Esophagus squamous epithelium (tissue), 4 donors: Measurements from ENCODE around the gene RPL37.

Source experiments
- CTCF ChIP-seq, 6 experiments: fragments of 450-650 bp in 4 of 6; fragments of 200-600 bp in 2 of 6; sonication (generic) in 2 of 6; IDR thresholded peaks; one replicate each; pipeline ENCODE4 v1.5.1; 2016 to 2019; ENCODE audit warnings: antibody characterized with exemption in 6 of 6, mild to moderate bottlenecking in 4 of 6, moderate library complexity in 4 of 6
- POLR2A ChIP-seq, 4 donors: fragments of 450-650 bp; IDR thresholded peaks; one replicate each; pipeline ENCODE4 v1.6.1; 2017; ENCODE audit warnings: antibody characterized with exemption in 4 of 4, mild to moderate bottlenecking in 4 of 4, moderate library complexity in 3 of 4

- TF ChIP-seq CTCF (IDR thresholded peaks at IDR 0.05) = no peak
- no peak for TF ChIP-seq POLR2A (IDR thresholded peaks at IDR 0.05)
These were observed 59.0 kb downstream of the RPL37 start for GRCh38 chr5:40775846-40776657.
